ENCODE measurements around the gene POLG2.

The POLG2 gene

GRCh38 chr17:64492481-64493109, 4.3 kb downstream of the POLG2 start:
- POLR2A ChIA-PET: interaction anchor here (1.6 kb wide), 2 partner anchors 10 to 13 kb away, joined by 6 to 11 read pairs; partner anchors contain the start of genes CEP95 and DDX5
- no peak for DNase-seq (ENCODE audit: extremely low spot score)
- CTCF ChIA-PET: interaction anchor here (0.5 to 2.4 kb wide), 7 partner anchors 14 to 1542 kb away, joined by 3 to 14 read pairs (median 4); partner anchors contain the start of genes CEP95 and MILR1
- TF ChIP-seq FOXK2 (IDR thresholded peaks at IDR 0.05) (no peak), PKNOX1 (IDR thresholded peaks at IDR 0.05) (peak; percentile 15; the same call in 1 of the 2 replicates)

DNA sequence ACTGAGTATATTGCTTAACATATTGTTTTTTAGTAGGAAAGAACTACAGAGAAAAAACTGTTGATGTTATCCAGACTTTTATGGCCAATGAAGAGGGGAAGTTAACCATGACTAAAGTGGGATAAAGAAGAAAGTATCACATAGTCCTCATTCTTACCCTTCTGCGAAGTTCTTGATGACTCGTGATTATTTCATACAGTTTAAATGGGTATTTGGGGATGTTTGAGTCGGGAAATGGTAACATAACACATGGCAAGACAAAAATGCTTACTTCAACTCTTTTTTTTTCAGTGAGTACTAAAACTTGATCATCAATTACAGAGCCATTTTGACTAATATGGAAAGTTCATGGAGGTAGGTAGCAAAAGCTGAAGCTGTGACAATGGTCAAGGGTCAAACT, 4.9 kb downstream of the POLG2 start:
- no peak for TF ChIP-seq SUZ12 (IDR thresholded peaks at IDR 0.05)
- no peak for TF ChIP-seq PKNOX1 (IDR thresholded peaks at IDR 0.05)
- no peak for TF ChIP-seq HDGF (IDR thresholded peaks at IDR 0.05; ENCODE audit: borderline replicate concordance)
- TF ChIP-seq BHLHE40 (IDR thresholded peaks at IDR 0.05; ENCODE audit: borderline replicate concordance): no peak
- TF ChIP-seq FOXK2 (IDR thresholded peaks at IDR 0.05): no peak
- no peak for TF ChIP-seq FOXM1 (IDR thresholded peaks at IDR 0.05; ENCODE audit: borderline replicate concordance)
- TF ChIP-seq LEF1 (IDR thresholded peaks at IDR 0.05; ENCODE audit: borderline replicate concordance): no peak
- TF ChIP-seq ARNT (IDR thresholded peaks at IDR 0.05): no peak
- no peak for TF ChIP-seq SP1 (IDR thresholded peaks at IDR 0.05)
- TF ChIP-seq CTBP1 (IDR thresholded peaks at IDR 0.05; ENCODE audit: borderline replicate concordance): no peak
- CTCF ChIA-PET: interaction anchor here (0.5 to 2.4 kb wide), 9 partner anchors 11 to 1542 kb away, joined by 3 to 22 read pairs (median 4); partner anchors contain the start of genes CEP95 and MILR1

GRCh38 chr17:64491034-64491860, 5.6 kb downstream of the POLG2 start:
- POLR2A ChIA-PET: interaction anchor here (1.4 to 4.1 kb wide), 3 partner anchors 11 to 15 kb away, joined by 3 to 28 read pairs (median 6); partner anchors contain the start of genes CEP95 and DDX5
- CTCF ChIA-PET: interaction anchor here (0.9 to 2.4 kb wide), 6 partner anchors 10 to 158 kb away, joined by 3 to 22 read pairs (median 10); partner anchors contain the start of gene DDX5
- DNase-seq (ENCODE audit: extremely low spot score): no peak

More for the DNA sequence above, 4.9 kb downstream of the POLG2 start:
- POLR2A ChIA-PET: interaction anchor here (1.6 to 4.1 kb wide), 3 partner anchors 10 to 14 kb away, joined by 6 to 28 read pairs (median 11); partner anchors contain the start of genes CEP95 and DDX5
- no peak for DNase-seq (ENCODE audit: extremely low spot score)

GRCh38 chr17:64488301-64488700, 8.6 kb downstream of the POLG2 start:
- ChIA-PET CTCF (interaction anchor here (0.7 kb wide), 1 partner anchor 46 kb away, joined by 3 read pairs; no protein-coding TSS in a partner anchor), POLR2A (interaction anchor here (4.1 kb wide), 1 partner anchor 18 kb away, joined by 28 read pairs; the partner anchor contains the start of genes CEP95 and DDX5)
- DNase-seq (ENCODE audit: extremely low spot score): no peak
- no peak for TF ChIP-seq FOXK2 (IDR thresholded peaks at IDR 0.05)
- TF ChIP-seq NFRKB (IDR thresholded peaks at IDR 0.05): no peak
- no peak for TF ChIP-seq CTBP1 (IDR thresholded peaks at IDR 0.05; ENCODE audit: borderline replicate concordance)
- TF ChIP-seq ARNT (IDR thresholded peaks at IDR 0.05): no peak
- no peak for TF ChIP-seq BHLHE40 (IDR thresholded peaks at IDR 0.05; ENCODE audit: borderline replicate concordance)
- TF ChIP-seq ZNF384 (IDR thresholded peaks at IDR 0.05): no peak
- TF ChIP-seq SP1 (IDR thresholded peaks at IDR 0.05): no peak
- no peak for TF ChIP-seq FOXM1 (IDR thresholded peaks at IDR 0.05; ENCODE audit: borderline replicate concordance)
- TF ChIP-seq L3MBTL2 (conservative IDR thresholded peaks at IDR 0.05): no peak
- TF ChIP-seq HDGF (IDR thresholded peaks at IDR 0.05; ENCODE audit: borderline replicate concordance): no peak
- TF ChIP-seq SUZ12 (IDR thresholded peaks at IDR 0.05): no peak
- TF ChIP-seq ELF4 (IDR thresholded peaks at IDR 0.05): no peak
- TF ChIP-seq FOXA1 (IDR thresholded peaks at IDR 0.05): no peak
- no peak for TF ChIP-seq PKNOX1 (IDR thresholded peaks at IDR 0.05)
- no peak for TF ChIP-seq TARDBP (IDR thresholded peaks at IDR 0.05)
- no peak for TF ChIP-seq LEF1 (IDR thresholded peaks at IDR 0.05; ENCODE audit: borderline replicate concordance)

More at GRCh38 chr17:64491034-64491860, 5.6 kb downstream of the POLG2 start:
- TF ChIP-seq FOXA1 (IDR thresholded peaks at IDR 0.05) (no peak), CTBP1 (IDR thresholded peaks at IDR 0.05; ENCODE audit: borderline replicate concordance) (no peak), BHLHE40 (IDR thresholded peaks at IDR 0.05; ENCODE audit: borderline replicate concordance) (no peak), TARDBP (IDR thresholded peaks at IDR 0.05) (no peak), SP1 (IDR thresholded peaks at IDR 0.05) (no peak), PKNOX1 (IDR thresholded peaks at IDR 0.05) (no peak), SUZ12 (IDR thresholded peaks at IDR 0.05) (no peak), LEF1 (IDR thresholded peaks at IDR 0.05; ENCODE audit: borderline replicate concordance) (no peak), ARNT (IDR thresholded peaks at IDR 0.05) (no peak), FOXK2 (IDR thresholded peaks at IDR 0.05) (no peak), FOXM1 (IDR thresholded peaks at IDR 0.05; ENCODE audit: borderline replicate concordance) (no peak), ZNF384 (IDR thresholded peaks at IDR 0.05) (no peak), NFRKB (IDR thresholded peaks at IDR 0.05) (no peak), L3MBTL2 (conservative IDR thresholded peaks at IDR 0.05) (no peak), HDGF (IDR thresholded peaks at IDR 0.05; ENCODE audit: borderline replicate concordance) (no peak), ELF4 (IDR thresholded peaks at IDR 0.05) (no peak)
